ENCODE results near the gene BMPR1B.
A peak's percentile ranks its signal among the peaks of the same experiment; 100 is the strongest.

Gene BMPR1B

GRCh38 chr4:94960708-94961107 lies 203.0 kb downstream of the BMPR1B start:
- DNase-seq (ENCODE audit: low spot score) = no peak

DNA sequence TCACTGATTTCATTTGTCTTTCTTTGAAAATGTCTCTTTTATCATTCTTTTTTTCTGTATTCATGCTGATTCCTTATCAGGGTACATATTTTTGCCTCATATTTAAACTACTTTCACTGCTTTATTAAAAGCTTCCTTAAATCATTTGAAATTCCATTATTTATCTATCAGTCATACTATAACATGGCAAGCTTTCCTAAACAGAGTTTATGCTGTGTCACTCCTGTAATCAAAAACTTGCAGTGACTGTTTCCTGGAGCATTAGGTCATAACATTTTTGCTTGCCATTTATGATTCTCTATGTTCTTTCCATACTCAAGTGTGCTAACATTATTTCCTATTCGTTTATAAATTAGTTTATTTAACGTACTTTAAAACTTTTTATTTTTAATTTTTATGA lies 203.7 kb downstream of the BMPR1B start:
- no peak for DNase-seq (ENCODE audit: low spot score)

GRCh38 chr4:94962484-94962883 lies 204.7 kb downstream of the BMPR1B start:
- no peak for DNase-seq (ENCODE audit: low spot score)

DNA sequence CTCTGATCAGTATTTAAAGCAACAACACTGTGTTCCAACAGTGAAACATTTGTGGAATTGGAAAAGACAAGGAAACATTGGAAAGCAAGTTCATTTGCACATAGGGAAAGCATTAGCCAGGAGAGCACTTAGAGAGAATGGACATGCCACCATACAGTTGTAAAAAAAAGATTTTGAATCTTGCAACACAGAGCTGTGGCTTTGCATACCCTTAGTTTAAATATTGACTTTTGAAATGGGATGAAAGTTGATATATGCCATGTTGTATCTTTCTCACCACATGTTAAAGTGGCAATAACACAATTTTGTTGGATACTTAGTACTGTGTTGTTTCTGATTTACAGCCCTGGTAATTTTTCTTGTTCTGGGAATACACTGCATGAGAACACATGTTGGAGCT lies 208.1 kb downstream of the BMPR1B start:
- DNase-seq (ENCODE audit: low spot score) = no peak

GRCh38 chr4:94968493-94968892 lies 210.7 kb downstream of the BMPR1B start:
- no peak for DNase-seq (ENCODE audit: low spot score)

DNA sequence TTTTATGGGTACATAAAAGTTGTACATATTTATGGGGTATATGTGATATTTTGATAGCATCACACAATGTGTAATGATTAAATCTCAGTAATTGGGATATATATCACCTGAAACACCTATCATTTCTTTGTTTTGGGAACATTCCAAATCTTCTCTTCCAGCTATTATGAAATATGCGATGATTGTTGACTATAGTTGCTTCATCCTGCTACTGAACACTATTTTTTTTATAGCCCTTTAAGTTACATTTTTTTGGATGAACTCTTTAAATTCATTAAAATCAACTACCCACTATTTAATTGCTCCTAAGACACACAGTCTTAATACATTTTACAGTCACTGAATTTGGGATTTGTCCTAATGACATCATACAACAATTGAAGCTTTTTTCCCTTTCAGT lies 212.9 kb downstream of the BMPR1B start:
- no peak for DNase-seq (ENCODE audit: low spot score)

- no peak for DNase-seq (ENCODE audit: low spot score)
These were observed 217.0 kb downstream of the BMPR1B start for GRCh38 chr4:94974773-94975172.

- DNase-seq (ENCODE audit: low spot score) = no peak
These were observed 218.7 kb downstream of the BMPR1B start for GRCh38 chr4:94976371-94977011.

GRCh38 chr4:94978904-94979303 lies 221.1 kb downstream of the BMPR1B start:
- no peak for DNase-seq (ENCODE audit: low spot score)

DNA sequence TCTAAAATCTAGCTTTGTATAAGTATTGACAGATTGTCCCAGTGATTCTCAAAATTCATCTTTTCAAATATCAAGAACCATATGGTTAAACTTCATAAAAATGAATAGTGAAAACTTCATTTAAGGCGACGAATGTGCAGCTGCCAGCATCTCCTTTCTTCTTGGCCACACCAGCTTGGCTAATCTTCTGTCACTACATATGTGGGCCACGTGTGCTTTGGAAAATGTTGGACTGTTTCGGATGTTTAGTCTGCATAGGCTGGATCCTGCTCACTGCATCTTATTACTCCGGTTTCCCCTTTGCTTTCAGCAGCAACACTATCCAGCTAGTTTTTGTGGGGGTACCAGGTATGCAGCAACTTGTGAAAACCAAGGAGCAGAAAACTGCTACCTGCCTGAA lies 221.9 kb downstream of the BMPR1B start:
- DNase-seq (ENCODE audit: low spot score) = no peak

- peak; percentile 58 for DNase-seq (ENCODE audit: low spot score)
These were observed 238.1 kb downstream of the BMPR1B start for GRCh38 chr4:94995684-94996394.

GRCh38 chr4:95000076-95000648 lies 242.4 kb downstream of the BMPR1B start:
- no peak for DNase-seq (ENCODE audit: low spot score)

GRCh38 chr4:95004912-95005311 lies 247.2 kb downstream of the BMPR1B start:
- no peak for DNase-seq (ENCODE audit: low spot score)

- DNase-seq (ENCODE audit: low spot score) = no peak
These were observed 250.2 kb downstream of the BMPR1B start for GRCh38 chr4:95007998-95008397.

DNA sequence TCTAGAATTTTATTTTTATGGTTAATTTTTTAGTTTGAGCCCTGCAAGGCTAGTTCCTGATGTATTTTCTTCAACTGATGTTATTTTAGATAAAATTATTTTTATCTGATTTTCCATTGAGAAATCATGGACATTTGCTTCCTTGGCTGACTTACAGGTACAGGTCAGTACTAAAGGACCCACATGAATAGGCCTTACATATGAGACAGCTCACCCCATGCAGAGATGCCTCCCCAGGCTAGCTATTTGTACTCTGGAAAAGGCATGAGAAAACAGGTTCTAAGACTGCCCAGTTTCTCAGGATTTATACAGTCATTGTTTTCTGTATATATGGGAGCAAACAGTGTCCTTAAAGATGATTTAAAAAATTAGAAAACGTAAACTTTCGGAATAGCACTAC lies 255.5 kb downstream of the BMPR1B start:
- DNase-seq (ENCODE audit: low spot score) = no peak

DNA sequence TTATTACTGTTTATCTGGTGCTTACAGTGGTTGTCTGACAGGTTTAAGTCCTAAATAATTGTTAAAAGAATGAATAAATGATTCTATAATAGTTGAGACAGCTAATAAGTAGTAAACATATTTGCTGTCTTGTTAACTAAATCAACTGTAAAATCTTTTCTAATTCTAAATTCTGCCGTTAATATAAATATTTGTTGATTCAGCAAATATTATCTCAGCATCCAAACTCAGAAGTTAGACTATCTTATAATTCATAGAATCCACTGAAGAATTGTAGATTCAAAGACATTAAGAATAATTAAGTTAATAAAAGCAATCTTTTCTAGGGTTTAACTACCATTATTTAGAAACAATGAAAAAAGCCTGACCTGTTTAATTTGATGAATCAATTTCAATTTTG lies 256.3 kb downstream of the BMPR1B start:
- no peak for DNase-seq (ENCODE audit: low spot score)

- no peak for DNase-seq (ENCODE audit: low spot score)
These were observed 259.7 kb downstream of the BMPR1B start for GRCh38 chr4:95017305-95018064.

GRCh38 chr4:95018785-95019184 lies 261.0 kb downstream of the BMPR1B start:
- no peak for DNase-seq (ENCODE audit: low spot score)

GRCh38 chr4:95020521-95020920 lies 262.8 kb downstream of the BMPR1B start:
- DNase-seq (ENCODE audit: low spot score) = no peak

GRCh38 chr4:95021099-95021498 lies 263.3 kb downstream of the BMPR1B start:
- DNase-seq (ENCODE audit: low spot score) = no peak

DNA sequence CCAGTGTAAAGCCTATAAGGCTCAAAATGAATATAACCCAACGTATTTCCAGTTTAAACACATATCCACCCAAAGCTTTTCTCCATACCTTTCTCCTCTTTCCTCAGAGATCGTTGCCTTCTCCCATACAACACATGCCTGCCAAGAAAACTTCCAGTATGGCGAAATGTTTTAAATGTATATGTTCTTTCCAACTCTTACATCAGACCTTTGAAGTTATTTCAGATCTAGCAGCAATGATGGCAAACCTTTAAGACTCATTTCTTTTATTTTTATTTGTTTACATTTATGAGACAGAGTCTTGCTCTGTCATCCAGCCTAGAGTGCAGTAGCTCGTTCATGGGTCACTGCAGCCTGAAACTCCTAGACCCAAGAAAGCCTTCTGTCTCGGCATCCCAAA lies 265.4 kb downstream of the BMPR1B start:
- DNase-seq (ENCODE audit: low spot score) = no peak

DNA sequence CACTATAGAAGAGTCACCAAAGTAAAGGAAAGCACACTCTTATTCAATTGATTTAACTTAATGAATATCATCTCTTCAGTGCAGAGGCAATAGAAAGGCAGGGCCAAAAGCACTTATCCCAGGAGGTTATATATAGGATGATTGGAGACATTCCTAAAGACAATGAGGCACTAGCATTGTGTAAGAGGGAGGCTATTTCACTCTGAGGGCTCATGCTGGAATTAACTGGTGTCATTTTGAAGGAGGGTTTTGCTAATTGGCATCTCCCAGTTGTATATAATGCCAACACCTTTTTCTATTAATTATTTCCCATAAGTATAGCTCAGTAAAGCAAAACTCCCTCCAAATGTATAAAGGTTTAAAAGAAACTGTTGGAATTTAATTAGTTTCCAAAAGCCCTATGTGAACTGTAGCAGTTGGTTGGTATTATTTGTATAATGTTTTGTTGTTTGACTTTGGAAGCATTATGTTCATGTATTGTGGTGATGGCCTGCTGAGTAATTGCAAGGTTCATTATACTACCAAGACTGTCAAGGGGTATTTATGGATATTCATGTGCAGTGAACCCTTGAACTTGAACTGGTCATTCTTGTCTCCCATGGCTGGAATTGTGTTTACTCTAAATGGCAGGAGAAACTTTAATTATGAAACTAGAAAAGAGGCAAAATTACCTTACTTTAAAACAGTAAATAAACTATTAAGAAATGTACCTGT lies 270.3 kb downstream of the BMPR1B start:
- peak; percentile 20 for DNase-seq (ENCODE audit: low spot score)
